Coronary artery (tissue), 2 donors: ENCODE measurements around the gene NDFIP1.
A peak's percentile ranks its signal among the peaks of the same experiment; 100 is the strongest.

Experiments
- DNase-seq: peaks from one replicate; pipeline ENCODE4 v3.0.0-alpha.2; 2017; ENCODE audit warnings: low spot score
- H3K27ac ChIP-seq, 2 donors: fragments of 200-600 bp; sonication (generic); one replicate each; pipeline ENCODE4 v1.5.1; 2016 to 2019
- H3K4me3 ChIP-seq: fragments of 200-600 bp; sonication (generic); 2 replicates; pipeline ENCODE4 v1.5.1; 2016; ENCODE audit warnings: mild to moderate bottlenecking, moderate library complexity
- CTCF ChIP-seq: fragments of 200-600 bp; sonication (generic); IDR thresholded peaks from one replicate; pipeline ENCODE4 v1.5.1; 2019; ENCODE audit warnings: antibody characterized with exemption

The NDFIP1 gene

GRCh38 chr5:142107736-142108431, 695 bp upstream of the NDFIP1 start:
- Histone ChIP-seq H3K27ac (peak overlapping the region; percentile 99), H3K4me3 (peak overlapping the region; percentile 84)
- no peak for DNase-seq
- no peak for TF ChIP-seq CTCF

- H3K27ac ChIP-seq: peak overlapping the region; percentile 99
- no peak for DNase-seq
- peak overlapping the region; percentile 84 for H3K4me3 ChIP-seq
- no peak for TF ChIP-seq CTCF
These were observed 909 bp downstream of the NDFIP1 start for GRCh38 chr5:142109331-142110045.

- TF ChIP-seq CTCF: no peak
- no peak for DNase-seq
- Histone ChIP-seq H3K27ac (peak overlapping the region; percentile 99), H3K4me3 (peak overlapping the region; percentile 84)
These were observed 1.5 kb downstream of the NDFIP1 start for GRCh38 chr5:142110046-142110531.

GRCh38 chr5:142110988-142111687, 2.6 kb downstream of the NDFIP1 start:
- Histone ChIP-seq H3K4me3 (peak overlapping the region; percentile 84), H3K27ac (no peak overlapping the region)
- TF ChIP-seq CTCF: no peak
- no peak for DNase-seq

GRCh38 chr5:142114687-142115086, 6.1 kb downstream of the NDFIP1 start:
- H3K4me3 ChIP-seq: no peak overlapping the region
- TF ChIP-seq CTCF: no peak
- peak overlapping the region; percentile 33 to 74 for H3K27ac ChIP-seq
- no peak for DNase-seq

GRCh38 chr5:142115937-142116614, 7.5 kb downstream of the NDFIP1 start:
- TF ChIP-seq CTCF: no peak
- Histone ChIP-seq H3K27ac (peak overlapping the region in 1 of 2 donors; percentile 27), H3K4me3 (no peak overlapping the region)
- DNase-seq: no peak
